AG09319 (cell line): ENCODE measurements around the gene REPIN1.

Source experiments
- DNase-seq: peaks from one replicate; pipeline ENCODE4 v3.0.0-alpha.2; 2010; ENCODE audit warnings: low read depth; ENCODE audit errors: extremely low read depth
- CTCF ChIP-seq: IDR thresholded peaks from 2 replicates; pipeline ENCODE4 v1.5.1; 2011; ENCODE audit warnings: low read depth, mild to moderate bottlenecking, inconsistent platforms, low read length, moderate library complexity

The REPIN1 gene

GRCh38 chr7:150378115-150378852 is 9.7 kb downstream of the REPIN1 start:
- TF ChIP-seq CTCF: peak; percentile 27

GRCh38 chr7:150378853-150379440 is 10.3 kb downstream of the REPIN1 start, which contains the start of gene ZNF775:
TSS of gene ZNF775 (plus strand) at chr7:150379330. CDS start at chr7:150388471, 9,141 bp downstream.
- no peak for TF ChIP-seq CTCF
- DNase-seq: peak; percentile 85

More at GRCh38 chr7:150378115-150378852, 9.7 kb downstream of the REPIN1 start:
- DNase-seq: no peak

GRCh38 chr7:150379441-150380379 is 11.1 kb downstream of the REPIN1 start:
- no peak for DNase-seq
- TF ChIP-seq CTCF: no peak

GRCh38 chr7:150380463-150380862 is 11.8 kb downstream of the REPIN1 start:
- TF ChIP-seq CTCF: no peak
- no peak for DNase-seq

- TF ChIP-seq CTCF: no peak
- no peak for DNase-seq
Measured at GRCh38 chr7:150381096-150381495, 12.5 kb downstream of the REPIN1 start.

GRCh38 chr7:150381785-150382122 is 13.1 kb downstream of the REPIN1 start:
- TF ChIP-seq CTCF: no peak
- DNase-seq: no peak
